K562 (cell line): Measurements from ENCODE around the gene ALS2. TPM values are rescaled to one million over a fixed set of nuclear protein-coding genes. Genes with fewer than 3 reads are reported as not detected.

Experiments used
- ATAC-seq: fragments of 200-7000 bp; cut with Tn5 transposase; 3 replicates; pipeline ENCODE4 v1.9.1; 2020; ENCODE audit warnings: moderate library complexity
- BruUV-seq: library from RNA; stranded (reverse); fragments of 400-500 nt; replicated peaks from 2 replicates; lab custom pipeline; 2021; lab: Mats Ljungman, UMichigan
- CTCF ChIA-PET: fragments of 300-600 bp; formaldehyde crosslinking; extraction: SDS; loops from one replicate; lab custom pipeline; 2021; ENCODE audit warnings: low intra/inter-chr PET ratio; lab: Yijun Ruan, JAX
- POLR2A ChIA-PET: fragments of 300-600, 350-650 bp; sonication (Branson Sonifier 250); formaldehyde crosslinking; extraction: SDS; loops from one replicate; lab custom pipeline; 2021; ENCODE audit warnings: antibody characterized with exemption, inconsistent platforms; lab: Yijun Ruan, JAX
- DNase-seq, 4 experiments: peaks; one replicate each; pipeline versions ENCODE4 v3.0.0 to v3.0.0-alpha.2; 2011 to 2018; ENCODE audit warnings: low spot score in 3 of 4, mixed read lengths in 3 of 4; ENCODE audit errors: extremely low read depth in 1 of 4
- FAIRE-seq: peaks from 2 replicates; lab custom pipeline; 2011; peaks lifted over from hg19 to GRCh38; lab: Jason Lieb, UNC
- H2AFZ ChIP-seq: 2 replicates; pipeline ENCODE4 v1.6.0; 2011; ENCODE audit warnings: low read depth, low read length, control low read depth, inconsistent platforms
- H3K27ac ChIP-seq: fragments of 200-600 bp; 3 replicates; pipeline ENCODE4 v1.8.0; 2011; ENCODE audit warnings: low read depth, mild to moderate bottlenecking, control low read depth, inconsistent platforms, low read length, moderate library complexity, mixed read lengths; ENCODE audit errors: extremely low read depth
- H3K27me3 ChIP-seq, 2 experiments: fragments of 300-600 bp in 1 of 2; 2 replicates in 1 of 2; 3 replicates in 1 of 2; pipeline versions ENCODE4 v1.6.0 to v1.8.0; 2011; ENCODE audit warnings: inconsistent platforms in 2 of 2, low read length in 2 of 2, mild to moderate bottlenecking in 1 of 2, mixed read lengths in 1 of 2, moderate library complexity in 1 of 2; ENCODE audit not compliant: control insufficient read depth in 2 of 2, insufficient read depth in 2 of 2
- H3K36me3 ChIP-seq: fragments of 300-600 bp; 3 replicates; pipeline ENCODE4 v1.8.0; 2011; ENCODE audit warnings: mild to moderate bottlenecking, low read length, inconsistent platforms; ENCODE audit not compliant: control insufficient read depth, insufficient read depth
- H3K4me1 ChIP-seq, 2 experiments: fragments of 200-600 bp in 1 of 2; replicated peaks in 1 of 2; 2 replicates in 1 of 2; 3 replicates in 1 of 2; pipeline versions ENCODE4 v1.5.1 to v1.8.0; 2011; ENCODE audit warnings: inconsistent platforms in 2 of 2, low read length in 2 of 2, mild to moderate bottlenecking in 1 of 2, mixed read lengths in 1 of 2, moderate library complexity in 1 of 2; ENCODE audit not compliant: control insufficient read depth in 2 of 2, insufficient read depth in 2 of 2
- H3K4me2 ChIP-seq: 2 replicates; pipeline ENCODE4 v1.6.1; 2011; ENCODE audit warnings: low read length, control low read depth, inconsistent platforms, mixed read lengths; ENCODE audit not compliant: insufficient read depth
- H3K4me3 ChIP-seq: fragments of 200-600 bp; sonication (generic), shearing (Covaris generic); 2 replicates; pipeline ENCODE4 v1.5.1; 2016; ENCODE audit warnings: control low read depth, inconsistent platforms
- H3K79me2 ChIP-seq: fragments of 200-600 bp; 3 replicates; pipeline ENCODE4 v1.8.0; 2011; ENCODE audit warnings: low read length, inconsistent platforms; ENCODE audit not compliant: control insufficient read depth, insufficient read depth
- H3K9ac ChIP-seq, 2 experiments: 2 replicates each; pipeline versions ENCODE4 v1.6.0 to v1.6.1; 2011; ENCODE audit warnings: low read depth in 2 of 2, low read length in 2 of 2, control low read depth in 1 of 2, inconsistent platforms in 1 of 2, mild to moderate bottlenecking in 1 of 2, mixed read lengths in 1 of 2; ENCODE audit not compliant: insufficient read depth in 1 of 2
- H3K9me1 ChIP-seq: one replicate; pipeline ENCODE4 v1.6.0; 2011; ENCODE audit warnings: inconsistent platforms, mild to moderate bottlenecking, low read length, moderate library complexity; ENCODE audit not compliant: control insufficient read depth, insufficient read depth
- H3K9me3 ChIP-seq: replicated peaks from 2 replicates; pipeline ENCODE4 v1.5.1; 2011; ENCODE audit warnings: low read depth, low read length, inconsistent platforms; ENCODE audit not compliant: control insufficient read depth, insufficient read depth
- H4K20me1 ChIP-seq: replicated peaks from 2 replicates; pipeline ENCODE4 v1.6.1; 2011; ENCODE audit warnings: low read length, inconsistent platforms, mixed read lengths; ENCODE audit not compliant: control insufficient read depth, insufficient read depth
- CTCF ChIP-seq, 3 experiments: IDR thresholded peaks in 2 of 3; conservative IDR thresholded peaks in 1 of 3; 2 replicates each; pipeline ENCODE4 v1.5.1; 2011 to 2012; ENCODE audit warnings: low read length in 3 of 3, mild to moderate bottlenecking in 3 of 3, control low read depth in 2 of 3, improper control_type of control experiment in 1 of 3, inconsistent platforms in 1 of 3, low read depth in 1 of 3, mixed read lengths in 1 of 3, moderate library complexity in 1 of 3; ENCODE audit not compliant: insufficient read depth in 2 of 3
- HNRNPUL1 ChIP-seq: fragments of 200-400 bp; formaldehyde crosslinking; IDR thresholded peaks from 2 replicates; pipeline ENCODE4 v1.6.1; 2017; ENCODE audit warnings: low read length
- RAD21 ChIP-seq, 2 experiments: fragments of 250-450 bp in 1 of 2; fragments of 450-650 bp in 1 of 2; sonication (Bioruptor Pico) in 1 of 2; formaldehyde crosslinking in 1 of 2; IDR thresholded peaks in 1 of 2; conservative IDR thresholded peaks in 1 of 2; 2 replicates each; pipeline versions ENCODE4 v1.4.0 to v1.8.0; 2020 to 2022; ENCODE audit warnings: mild to moderate bottlenecking in 2 of 2, moderate library complexity in 1 of 2
- TFE3 ChIP-seq: fragments of 450-650 bp; formaldehyde crosslinking; IDR thresholded peaks from 2 replicates; pipeline ENCODE4 v1.4.0; 2020; ENCODE audit warnings: mild to moderate bottlenecking, mixed read lengths
- ZNF384 ChIP-seq: IDR thresholded peaks from 2 replicates; pipeline ENCODE4 v1.6.1; 2012; ENCODE audit warnings: low read depth, low read length, improper control_type of control experiment
- whole genome bisulfite sequencing: fragments of 100-300 bp; shearing (Covaris generic); methylation state at CpG from one replicate; pipeline ENCODE4 v1.1.6; 2016; ENCODE audit warnings: low coverage, mixed read lengths; ENCODE audit not compliant: insufficient coverage; ENCODE audit errors: missing lambda C conversion rate; 5-methylcytosine and 5-hydroxymethylcytosine counted together
- in situ Hi-C: fragments of 300-500 bp; cut with MboI; formaldehyde crosslinking; loops from 4 replicates; pipeline ENCODE4 v1.15.0; 2018; ENCODE audit warnings: inconsistent platforms, mixed read lengths
- intact Hi-C: fragments of 100-400 bp; cut with micrococcal nuclease; formaldehyde crosslinking; loops from 2 replicates; pipeline ENCODE4 v1.14.2; 2022
- polyA plus RNA-seq, 8 experiments: library from polyadenylated mRNA; depleted of rRNA in 4 of 8; stranded (reverse) in 5 of 8; unstranded in 3 of 8; fragments of >200 nt; fragmentation: Nextera tagmentation in 2 of 8; fragmentation: Illumina TruSeq in 1 of 8; extraction: Ambion mirVana in 2 of 8; extraction: Trizol in 1 of 8; gene quantifications; 2 replicates each; pipeline versions ENCODE4 v1.2.1 to v1.2.3, GENCODE V29; 2011 to 2014; ENCODE audit warnings: inconsistent platforms in 1 of 8, missing spikeins in 1 of 8
- total RNA-seq, 7 experiments: library from RNA; depleted of rRNA in 6 of 7; stranded (reverse); fragments of >200 nt in 6 of 7; fragmentation: Illumina TruSeq in 2 of 7; extraction: Trizol in 2 of 7; gene quantifications; 2 replicates each; pipeline versions ENCODE4 v1.2.1 to v1.2.3, GENCODE V29; 2011 to 2021; ENCODE audit warnings: low replicate concordance in 1 of 7
- TF ChIP-seq, protein P1 (sequence below), 2 experiments: fragments of 450-650 bp in 1 of 2; IDR thresholded peaks; 2 replicates each; pipeline ENCODE4 v1.6.1; 2011 to 2017; ENCODE audit warnings: low read depth in 2 of 2, antibody characterized with exemption in 1 of 2, borderline replicate concordance in 1 of 2, low read length in 1 of 2, mild to moderate bottlenecking in 1 of 2, mixed read lengths in 1 of 2; ENCODE audit not compliant: control insufficient read depth in 1 of 2

Gene ALS2
- total and polyA plus RNA-seq, 9 of the 15 experiments (the other 6 are each of a cell fraction or from before 2014, with no cell fraction given) = 5.2 to 17.7 (median 11.6) TPM

DNA sequence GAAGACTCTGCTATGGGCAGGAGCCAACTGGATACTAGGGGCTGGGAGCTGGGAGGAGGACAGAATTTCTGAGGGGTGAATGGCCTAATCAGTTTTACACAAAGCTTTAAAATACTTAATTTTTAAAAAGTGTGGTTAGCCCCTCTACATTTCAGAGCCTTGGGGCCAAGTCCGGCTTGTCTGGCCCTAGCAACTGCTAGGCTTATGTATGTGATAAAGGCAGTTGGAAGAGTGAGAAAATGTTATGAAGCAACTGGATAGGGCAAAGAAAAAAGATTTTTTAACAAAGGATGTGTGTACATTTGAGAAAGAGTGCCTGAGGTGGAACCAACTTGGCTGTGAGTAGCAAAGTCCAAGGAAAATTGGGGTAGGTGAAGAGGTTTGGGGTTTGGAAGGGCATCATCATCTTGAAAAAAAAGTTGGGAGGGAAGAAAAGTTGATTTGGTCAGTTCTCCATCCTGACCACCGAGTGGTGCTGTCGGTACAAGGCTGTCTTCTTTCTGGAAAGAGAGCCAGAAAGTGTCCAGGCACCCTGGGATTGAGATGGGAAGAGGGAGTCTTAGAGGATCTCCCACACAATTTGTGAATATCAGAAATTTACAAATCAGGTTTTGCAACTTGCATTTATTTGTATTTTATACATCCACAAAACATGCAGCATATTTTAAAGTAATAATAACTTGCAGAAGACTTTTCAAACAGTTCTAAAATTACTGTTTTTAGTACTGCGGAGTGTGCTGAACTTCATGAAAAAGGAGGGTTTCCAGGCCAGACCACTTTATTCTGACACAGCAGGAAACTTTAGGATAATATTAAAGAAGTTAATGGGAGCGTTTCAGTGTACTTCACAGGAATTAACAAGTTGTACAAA lies 15.1 kb upstream of the ALS2 start:
- WGBS = 20% methylated on average over 5 of the region's 5 CpGs
- no peaks in the 10 kb centered on the region for H3K36me3 ChIP-seq
- H3K9ac ChIP-seq = no peak overlapping the region
- in situ Hi-C loops = no loop called here
- H3K4me1 ChIP-seq = no peaks in the 10 kb centered on the region; a peak in 1 of 5 replicates
- BruUV-seq = no TSS peak
- ChIA-PET CTCF (interaction anchor here (1.3 kb wide), 1 partner anchor 383 kb away, joined by 4 read pairs; no protein-coding TSS in a partner anchor), POLR2A (no interaction called here)
- H2AFZ ChIP-seq = no peak overlapping the region
- H3K9me1 ChIP-seq = no peaks in the 10 kb centered on the region
- FAIRE-seq = peak; percentile 86
- peak; percentile 34 to 47 (median 44) for DNase-seq
- no peak overlapping the region for H3K27ac ChIP-seq
- intact Hi-C loops = loop anchor here (2.0 to 5.0 kb wide), 2 partner anchors 61 to 383 kb away; no protein-coding TSS in a partner anchor
- no peaks in the 10 kb centered on the region for H3K79me2 ChIP-seq
- no peaks in the 10 kb centered on the region for H3K9me3 ChIP-seq
- no peaks in the 10 kb centered on the region for H3K27me3 ChIP-seq
- H4K20me1 ChIP-seq = no peaks in the 10 kb centered on the region
- H3K4me2 ChIP-seq = no peak overlapping the region
- peak; percentile 76 for ATAC-seq
- no peak overlapping the region for H3K4me3 ChIP-seq
- TF ChIP-seq HNRNPUL1 = no peak
- TF ChIP-seq CTCF (IDR thresholded peaks at IDR 0.05 in 2 of 3, conservative IDR thresholded peaks at IDR 0.05 in 1 of 3; ENCODE audit: insufficient read depth in 2 of 3, low read depth in 1 of 3, low read length in 3 of 3) = peak; percentile 59 to 65 (median 60)
- no peak for TF ChIP-seq TFE3 (CRISPR knock-in tag)
- TF ChIP-seq, protein P1, sequence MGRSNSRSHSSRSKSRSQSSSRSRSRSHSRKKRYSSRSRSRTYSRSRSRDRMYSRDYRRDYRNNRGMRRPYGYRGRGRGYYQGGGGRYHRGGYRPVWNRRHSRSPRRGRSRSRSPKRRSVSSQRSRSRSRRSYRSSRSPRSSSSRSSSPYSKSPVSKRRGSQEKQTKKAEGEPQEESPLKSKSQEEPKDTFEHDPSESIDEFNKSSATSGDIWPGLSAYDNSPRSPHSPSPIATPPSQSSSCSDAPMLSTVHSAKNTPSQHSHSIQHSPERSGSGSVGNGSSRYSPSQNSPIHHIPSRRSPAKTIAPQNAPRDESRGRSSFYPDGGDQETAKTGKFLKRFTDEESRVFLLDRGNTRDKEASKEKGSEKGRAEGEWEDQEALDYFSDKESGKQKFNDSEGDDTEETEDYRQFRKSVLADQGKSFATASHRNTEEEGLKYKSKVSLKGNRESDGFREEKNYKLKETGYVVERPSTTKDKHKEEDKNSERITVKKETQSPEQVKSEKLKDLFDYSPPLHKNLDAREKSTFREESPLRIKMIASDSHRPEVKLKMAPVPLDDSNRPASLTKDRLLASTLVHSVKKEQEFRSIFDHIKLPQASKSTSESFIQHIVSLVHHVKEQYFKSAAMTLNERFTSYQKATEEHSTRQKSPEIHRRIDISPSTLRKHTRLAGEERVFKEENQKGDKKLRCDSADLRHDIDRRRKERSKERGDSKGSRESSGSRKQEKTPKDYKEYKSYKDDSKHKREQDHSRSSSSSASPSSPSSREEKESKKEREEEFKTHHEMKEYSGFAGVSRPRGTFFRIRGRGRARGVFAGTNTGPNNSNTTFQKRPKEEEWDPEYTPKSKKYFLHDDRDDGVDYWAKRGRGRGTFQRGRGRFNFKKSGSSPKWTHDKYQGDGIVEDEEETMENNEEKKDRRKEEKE (IDR thresholded peaks at IDR 0.05; ENCODE audit: borderline replicate concordance in 1 of 2, control insufficient read depth in 1 of 2, low read depth in 2 of 2, low read length in 1 of 2) = no peak
- peak; percentile 36; the same call in 1 of the 2 replicates for TF ChIP-seq ZNF384
- TF ChIP-seq RAD21 (CRISPR knock-in tag; conservative IDR thresholded peaks at IDR 0.05 in 1 of 2, IDR thresholded peaks at IDR 0.05 in 1 of 2) = peak; percentile 42 to 67
